Left ventricle myocardium inferior (tissue), 1 donor: ENCODE results near the gene PRDM16. TPM values are rescaled to one million over a fixed set of nuclear protein-coding genes. Genes with fewer than 3 reads are reported as not detected.
"Not testable (repeated sequence)": the region's sequence is repeated elsewhere in the genome, so short reads cannot be mapped to it uniquely, and the experiment has no call there.

Source experiments
- DNase-seq: peaks from one replicate; pipeline ENCODE4 v3.0.0-alpha.2; 2020
- H3K27ac ChIP-seq: fragments of 200-600 bp; replicated peaks from 2 replicates; pipeline ENCODE4 v1.8.0; 2021
- H3K27me3 ChIP-seq: fragments of 200-600 bp; 2 replicates; pipeline ENCODE4 v1.8.0; 2021; ENCODE audit warnings: low read depth
- H3K36me3 ChIP-seq: fragments of 200-600 bp; 2 replicates; pipeline ENCODE4 v1.8.0; 2021
- H3K4me1 ChIP-seq: fragments of 200-600 bp; 2 replicates; pipeline ENCODE4 v1.8.0; 2021
- H3K4me3 ChIP-seq: fragments of 200-600 bp; 2 replicates; pipeline ENCODE4 v1.8.0; 2021; ENCODE audit warnings: mild to moderate bottlenecking, moderate library complexity
- H3K9me3 ChIP-seq: fragments of 200-600 bp; replicated peaks from 2 replicates; pipeline ENCODE4 v1.8.0; 2021
- intact Hi-C: fragments of 100-400 bp; cut with micrococcal nuclease; formaldehyde crosslinking; loops from one replicate; pipeline ENCODE4 v1.11.0; 2022
- total RNA-seq: library from RNA; stranded (reverse); fragmentation: NEBNext Ultra II Directional; extraction: Animal tissue kit (Norgen Biotek cat#: 25700); gene quantifications from one replicate; pipeline ENCODE4 v1.2.1, GENCODE V29; 2021
- TF ChIP-seq, protein P1 (sequence below): fragments of 200-600 bp; IDR thresholded peaks from 2 replicates; pipeline ENCODE4 v1.8.0; 2021; ENCODE audit warnings: antibody characterized with exemption, mild to moderate bottlenecking, borderline replicate concordance
- donor health status: DM: no; HTN: yes; CAD: no; lungs with severe emphysema.

Gene PRDM16
- total RNA-seq, 1 donor from 2014 or later = 16.6 TPM

DNA sequence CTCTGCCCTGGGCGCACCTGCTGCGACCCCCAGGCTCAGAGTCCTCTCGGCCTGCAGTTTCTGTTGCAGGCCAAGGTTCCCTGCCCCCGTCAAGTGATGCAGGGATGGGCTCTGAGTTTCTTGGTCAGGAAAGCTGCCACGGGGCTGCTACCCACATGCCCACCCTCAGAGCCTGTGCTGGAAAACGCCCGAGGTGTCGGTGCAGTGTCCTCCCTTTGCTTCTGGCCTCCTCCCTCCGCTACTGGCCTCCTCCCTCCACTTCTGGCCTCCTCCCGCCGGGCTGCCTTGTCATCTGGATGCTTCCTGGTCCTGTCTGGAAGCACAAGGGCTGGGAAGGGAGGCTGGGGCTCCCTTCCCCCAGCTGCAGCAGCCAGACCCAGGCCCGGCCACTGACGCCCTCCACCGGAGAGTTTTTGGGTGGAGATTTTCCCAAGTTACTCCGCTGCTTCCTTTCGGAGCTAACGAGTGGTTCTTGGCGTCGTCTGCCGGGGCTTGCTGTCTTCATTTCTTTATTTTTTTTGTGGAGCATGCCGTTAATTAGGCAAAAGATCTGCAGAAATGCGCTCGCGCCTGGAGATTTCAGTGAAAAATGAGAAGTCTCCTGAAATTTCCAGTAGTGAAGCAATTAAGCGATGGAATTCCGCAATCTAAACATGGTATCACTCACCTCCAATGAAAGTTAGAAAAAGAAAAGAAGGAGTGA lies 17.4 kb downstream of the PRDM16 start:
- no peak for DNase-seq
- Histone ChIP-seq H3K27me3 (peaks cover 5% of the 10 kb centered on the region), H3K36me3 (no peaks in the 10 kb centered on the region), H3K4me1 (peaks cover 46% of the 10 kb centered on the region), H3K9me3 (no peaks in the 10 kb centered on the region), H3K4me3 (no peak overlapping the region), H3K27ac (no peak overlapping the region)
- intact Hi-C loops = no loop called here
- TF ChIP-seq, protein P1, sequence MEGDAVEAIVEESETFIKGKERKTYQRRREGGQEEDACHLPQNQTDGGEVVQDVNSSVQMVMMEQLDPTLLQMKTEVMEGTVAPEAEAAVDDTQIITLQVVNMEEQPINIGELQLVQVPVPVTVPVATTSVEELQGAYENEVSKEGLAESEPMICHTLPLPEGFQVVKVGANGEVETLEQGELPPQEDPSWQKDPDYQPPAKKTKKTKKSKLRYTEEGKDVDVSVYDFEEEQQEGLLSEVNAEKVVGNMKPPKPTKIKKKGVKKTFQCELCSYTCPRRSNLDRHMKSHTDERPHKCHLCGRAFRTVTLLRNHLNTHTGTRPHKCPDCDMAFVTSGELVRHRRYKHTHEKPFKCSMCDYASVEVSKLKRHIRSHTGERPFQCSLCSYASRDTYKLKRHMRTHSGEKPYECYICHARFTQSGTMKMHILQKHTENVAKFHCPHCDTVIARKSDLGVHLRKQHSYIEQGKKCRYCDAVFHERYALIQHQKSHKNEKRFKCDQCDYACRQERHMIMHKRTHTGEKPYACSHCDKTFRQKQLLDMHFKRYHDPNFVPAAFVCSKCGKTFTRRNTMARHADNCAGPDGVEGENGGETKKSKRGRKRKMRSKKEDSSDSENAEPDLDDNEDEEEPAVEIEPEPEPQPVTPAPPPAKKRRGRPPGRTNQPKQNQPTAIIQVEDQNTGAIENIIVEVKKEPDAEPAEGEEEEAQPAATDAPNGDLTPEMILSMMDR = no peak

DNA sequence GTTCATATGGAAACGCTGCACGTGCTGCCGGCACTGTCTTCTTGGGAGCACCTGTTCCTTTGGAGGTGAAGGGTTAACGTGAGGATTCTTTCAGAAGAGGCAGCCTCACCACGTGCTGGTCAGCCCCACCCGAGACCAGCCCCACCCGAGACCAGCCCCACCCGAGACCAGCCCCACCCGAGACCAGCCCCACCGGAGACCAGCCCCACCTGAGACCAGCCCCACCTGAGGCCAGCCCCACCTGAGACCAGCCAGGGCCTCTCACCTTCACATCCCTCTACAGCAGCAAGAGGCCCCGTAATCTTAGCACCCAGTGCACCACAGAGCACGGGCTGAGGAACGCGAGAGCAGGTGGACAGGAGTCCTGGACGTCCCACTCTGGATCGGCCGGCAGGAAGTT lies 18.0 kb downstream of the PRDM16 start:
- H3K4me3 ChIP-seq = no peak overlapping the region
- TF ChIP-seq, protein P1 = no peak
- no peak for DNase-seq
- H3K36me3 ChIP-seq = no peaks in the 10 kb centered on the region
- intact Hi-C loops = no loop called here
- no peak overlapping the region for H3K27ac ChIP-seq
- peaks cover 42% of the 10 kb centered on the region for H3K4me1 ChIP-seq
- H3K9me3 ChIP-seq = no peaks in the 10 kb centered on the region
- H3K27me3 ChIP-seq = peaks cover 5% of the 10 kb centered on the region

DNA sequence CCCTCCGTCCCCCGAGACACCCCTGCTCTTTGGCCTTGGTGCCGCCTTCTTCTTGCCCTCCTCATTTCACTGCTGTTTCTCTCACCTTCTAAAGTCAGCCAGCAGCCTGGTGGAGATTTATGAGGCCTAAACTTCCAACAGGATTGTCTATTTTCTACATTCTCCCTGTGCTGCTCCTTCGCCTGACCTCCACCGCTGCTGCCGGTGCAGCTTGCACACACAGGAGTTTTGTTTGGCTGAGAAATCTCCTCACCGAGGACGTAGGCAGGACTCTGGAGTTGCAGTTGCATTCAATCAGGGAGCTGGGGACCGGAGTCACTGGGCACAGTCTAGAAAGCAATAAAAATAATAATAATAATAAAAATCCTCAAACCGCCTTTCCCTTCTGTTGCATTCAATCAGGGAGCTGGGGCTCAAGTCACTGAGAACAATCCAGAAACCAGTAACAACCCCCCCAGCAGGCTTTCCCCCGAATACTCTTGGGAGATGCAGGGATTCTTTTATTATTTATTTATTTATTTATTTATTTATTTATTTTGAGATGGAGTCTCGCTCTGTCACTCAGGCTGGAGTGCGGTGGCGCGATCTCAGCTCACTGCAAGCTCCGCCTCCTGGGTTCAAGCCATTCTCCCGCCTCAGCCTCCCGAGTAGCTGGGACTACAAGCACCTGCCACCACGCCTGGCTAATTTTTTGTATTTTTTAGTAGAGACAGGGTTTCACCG lies 19.1 kb downstream of the PRDM16 start:
- intact Hi-C loops, H3K4me3 ChIP-seq, H3K27ac ChIP-seq, DNase-seq, H3K27me3 ChIP-seq, H3K36me3 ChIP-seq, H3K9me3 ChIP-seq: not testable (repeated sequence)
- H3K4me1 ChIP-seq = peaks cover 35% of the 10 kb centered on the region

DNA sequence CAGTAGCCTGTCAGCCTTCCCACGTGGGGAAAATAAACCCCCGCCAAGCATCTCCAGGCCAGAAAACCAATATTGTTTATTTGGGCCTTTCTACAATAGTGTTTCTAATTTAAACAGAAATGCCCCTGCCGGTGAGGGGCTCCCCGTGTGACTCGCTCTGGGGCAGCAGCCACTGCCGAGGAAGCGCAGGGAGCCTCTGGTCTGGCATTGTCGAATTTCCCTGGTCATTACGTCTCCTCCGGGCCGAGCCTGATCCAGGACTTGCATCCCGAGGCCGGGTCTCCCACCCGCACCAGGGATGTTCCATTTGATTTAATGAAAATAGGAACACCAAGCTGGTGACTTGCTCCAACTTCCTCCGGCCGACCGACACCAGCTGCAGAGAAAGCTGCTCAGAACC lies 20.5 kb downstream of the PRDM16 start:
- TF ChIP-seq, protein P1 = no peak
- Histone ChIP-seq H3K36me3 (no peaks in the 10 kb centered on the region), H3K4me3 (no peak overlapping the region), H3K9me3 (no peaks in the 10 kb centered on the region), H3K4me1 (peaks cover 35% of the 10 kb centered on the region), H3K27ac (no peak overlapping the region), H3K27me3 (peaks cover 9% of the 10 kb centered on the region)
- intact Hi-C loops = no loop called here
- DNase-seq = no peak

DNA sequence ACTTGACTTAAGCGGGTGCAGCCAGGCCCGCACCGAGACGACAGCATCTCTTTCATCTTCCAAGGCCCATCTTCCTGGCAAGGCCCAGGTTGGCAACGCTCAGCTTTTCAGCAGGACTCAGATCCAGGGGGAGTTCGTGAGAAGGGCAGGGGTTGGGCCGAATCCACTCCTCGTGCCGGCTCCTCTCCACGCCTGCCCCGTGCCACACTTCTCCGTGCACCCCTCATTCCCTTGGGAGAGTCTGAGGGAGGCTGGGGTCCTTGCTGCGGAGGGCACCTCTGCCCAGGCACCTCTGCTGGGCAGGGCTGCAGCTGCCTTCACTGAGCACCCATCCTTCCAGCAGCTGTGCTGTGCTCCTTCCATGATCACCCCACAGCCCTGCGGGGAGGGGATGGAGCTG lies 22.3 kb downstream of the PRDM16 start:
- no peak for DNase-seq
- no peaks in the 10 kb centered on the region for H3K9me3 ChIP-seq
- H3K27me3 ChIP-seq = peaks cover 9% of the 10 kb centered on the region
- peaks cover 43% of the 10 kb centered on the region for H3K4me1 ChIP-seq
- TF ChIP-seq, protein P1 = no peak
- H3K36me3 ChIP-seq = no peaks in the 10 kb centered on the region
- no peak overlapping the region for H3K27ac ChIP-seq
- H3K4me3 ChIP-seq = no peak overlapping the region
- intact Hi-C loops = no loop called here

DNA sequence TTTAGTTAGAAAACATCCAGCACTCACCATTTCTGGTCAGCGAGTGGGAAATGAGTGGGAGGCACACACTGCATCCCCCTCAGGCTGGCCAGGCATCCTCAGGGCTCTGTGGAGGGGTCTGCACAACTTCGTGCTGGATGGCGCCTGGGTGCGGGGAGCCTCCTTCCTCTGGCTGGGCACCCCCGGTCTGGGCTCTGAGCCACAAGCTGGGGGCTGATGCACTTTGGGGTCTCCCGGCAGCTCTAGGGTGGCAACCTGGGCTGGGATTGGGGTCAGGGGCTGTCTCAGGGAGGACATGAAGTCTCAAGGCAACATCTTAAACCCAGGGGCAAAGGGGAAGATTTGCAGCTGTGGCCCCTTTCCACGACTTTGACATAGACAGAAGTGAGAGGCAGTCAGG lies 23.5 kb downstream of the PRDM16 start:
- TF ChIP-seq, protein P1 = no peak
- H3K27ac ChIP-seq = no peak overlapping the region
- H3K4me3 ChIP-seq = no peak overlapping the region
- H3K36me3 ChIP-seq = no peaks in the 10 kb centered on the region
- intact Hi-C loops = no loop called here
- peaks cover 9% of the 10 kb centered on the region for H3K27me3 ChIP-seq
- H3K9me3 ChIP-seq = no peaks in the 10 kb centered on the region
- peaks cover 52% of the 10 kb centered on the region for H3K4me1 ChIP-seq
- DNase-seq = no peak
